Ishikawa (cell line): ENCODE data around the gene P4HA3.

ENCODE experiments used
- CEBPB ChIP-seq: IDR thresholded peaks from 2 replicates; pipeline ENCODE4 v1.6.1; 2012
- CREB1 ChIP-seq: IDR thresholded peaks from 2 replicates; pipeline ENCODE4 v1.6.1; 2012; ENCODE audit warnings: low read depth
- EGR1 ChIP-seq: IDR thresholded peaks from 2 replicates; pipeline ENCODE4 v1.6.1; 2012
- EP300 ChIP-seq: IDR thresholded peaks from 2 replicates; pipeline ENCODE4 v1.6.1; 2012; ENCODE audit warnings: borderline replicate concordance
- FOXM1 ChIP-seq: IDR thresholded peaks from 2 replicates; pipeline ENCODE4 v1.6.1; 2012; ENCODE audit warnings: low read depth, borderline replicate concordance
- MAX ChIP-seq: IDR thresholded peaks from 2 replicates; pipeline ENCODE4 v1.6.1; 2012
- NFIC ChIP-seq: IDR thresholded peaks from 2 replicates; pipeline ENCODE4 v1.6.1; 2012
- RAD21 ChIP-seq: IDR thresholded peaks from 2 replicates; pipeline ENCODE4 v1.6.1; 2012; ENCODE audit warnings: low read depth
- REST ChIP-seq: IDR thresholded peaks from 2 replicates; pipeline ENCODE4 v1.6.1; 2012; ENCODE audit warnings: low read depth, mild to moderate bottlenecking
- TAF1 ChIP-seq: IDR thresholded peaks from 2 replicates; pipeline ENCODE4 v1.6.1; 2012; ENCODE audit warnings: low read depth, mild to moderate bottlenecking
- TCF12 ChIP-seq: IDR thresholded peaks from 2 replicates; pipeline ENCODE4 v1.6.1; 2012; ENCODE audit warnings: low read depth
- TEAD4 ChIP-seq: IDR thresholded peaks from 2 replicates; pipeline ENCODE4 v1.6.1; 2012
- USF1 ChIP-seq: IDR thresholded peaks from 2 replicates; pipeline ENCODE4 v1.6.1; 2012
- YY1 ChIP-seq: IDR thresholded peaks from 2 replicates; pipeline ENCODE4 v1.6.1; 2012; ENCODE audit warnings: low read depth
- ZBTB7A ChIP-seq: IDR thresholded peaks from 2 replicates; pipeline ENCODE4 v1.6.1; 2012; ENCODE audit warnings: low read depth

P4HA3 gene

DNA sequence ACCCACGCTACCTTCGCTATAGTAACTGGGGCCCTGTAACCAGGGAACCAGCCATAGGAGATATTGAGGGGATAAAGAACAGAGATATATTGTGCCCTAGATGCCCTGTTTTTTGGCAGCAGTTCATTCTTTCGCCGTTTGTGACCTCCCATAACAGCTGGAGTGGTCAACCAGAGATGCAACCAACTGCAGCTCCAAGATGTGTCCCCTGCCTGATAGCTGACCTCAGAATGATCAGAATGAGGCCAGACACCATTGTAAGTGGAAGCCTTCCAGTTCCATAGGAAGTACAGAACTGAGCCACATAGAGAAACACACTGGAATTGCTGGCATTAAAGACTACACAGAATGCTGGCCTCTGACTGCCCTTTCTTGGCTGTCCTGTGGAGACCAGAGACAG lies 39.2 kb downstream of the P4HA3 start:
- TF ChIP-seq RAD21: no peak
- TF ChIP-seq TAF1: no peak
- no peak for TF ChIP-seq ZBTB7A
- TF ChIP-seq TEAD4: no peak
- no peak for TF ChIP-seq EGR1
- no peak for TF ChIP-seq NFIC
- no peak for TF ChIP-seq CEBPB
- TF ChIP-seq CREB1: no peak
- no peak for TF ChIP-seq YY1
- TF ChIP-seq TCF12: no peak
- TF ChIP-seq FOXM1: no peak
- TF ChIP-seq REST: no peak
- TF ChIP-seq EP300: no peak
- no peak for TF ChIP-seq MAX

- TF ChIP-seq NFIC (no peak), CEBPB (no peak), CREB1 (no peak), MAX (no peak), RAD21 (no peak)
Observed at GRCh38 chr11:74269161-74269811, 42.2 kb downstream of the P4HA3 start.

GRCh38 chr11:74268456-74268855 lies 43.0 kb downstream of the P4HA3 start:
- TF ChIP-seq USF1 (no peak), TAF1 (no peak), CREB1 (no peak)

DNA sequence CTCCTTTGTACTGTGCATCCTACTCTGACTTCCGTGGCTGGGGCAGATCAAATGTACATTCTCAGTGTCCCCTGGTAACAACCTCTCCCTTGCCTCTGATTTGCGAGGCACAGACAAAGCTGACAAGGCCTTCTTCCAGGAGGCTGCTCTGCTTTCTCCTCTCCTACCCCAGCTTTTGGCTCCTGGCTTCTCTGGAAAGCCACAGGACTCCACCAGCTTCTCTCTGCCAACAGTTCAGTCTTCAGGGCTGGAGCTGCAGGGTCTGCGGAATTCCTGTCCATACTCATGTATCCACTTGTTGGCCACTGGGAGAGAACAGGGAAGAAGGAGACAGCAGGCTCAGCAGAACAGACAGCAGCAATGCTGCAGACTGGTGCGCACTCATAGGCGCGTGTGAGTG lies 44.4 kb downstream of the P4HA3 start:
- TF ChIP-seq NFIC: no peak
- no peak for TF ChIP-seq ZBTB7A
- TF ChIP-seq EGR1: no peak
- no peak for TF ChIP-seq MAX
- TF ChIP-seq CREB1: no peak
- no peak for TF ChIP-seq TEAD4
- TF ChIP-seq RAD21: no peak
- no peak for TF ChIP-seq REST
- no peak for TF ChIP-seq USF1
- TF ChIP-seq TCF12: no peak
- no peak for TF ChIP-seq TAF1
- no peak for TF ChIP-seq FOXM1
- no peak for TF ChIP-seq CEBPB
- no peak for TF ChIP-seq EP300
- TF ChIP-seq YY1: no peak

- TF ChIP-seq ZBTB7A (no peak), RAD21 (no peak), MAX (no peak), REST (no peak), EGR1 (no peak), TAF1 (no peak), TCF12 (no peak), EP300 (no peak), FOXM1 (no peak), CREB1 (no peak)
Observed at GRCh38 chr11:74265256-74265655, 46.2 kb downstream of the P4HA3 start.
